Stimulated activated CD8-positive, alpha-beta memory T cell treated with anti-CD3 and anti-CD28 coated beads, Interleukin-15, amount 100 ng/mL, for 48 hours (primary cell): ENCODE data around the gene CFAP99.
"Not testable (repeated sequence)": the region's sequence is repeated elsewhere in the genome, so short reads cannot be mapped to it uniquely, and the experiment has no call there.

Source experiments
- DNase-seq, 2 donors: peaks; one replicate each; pipeline ENCODE4 v3.0.0-alpha.2; 2020; ENCODE audit warnings: low read depth in 2 of 2

Gene CFAP99

DNA sequence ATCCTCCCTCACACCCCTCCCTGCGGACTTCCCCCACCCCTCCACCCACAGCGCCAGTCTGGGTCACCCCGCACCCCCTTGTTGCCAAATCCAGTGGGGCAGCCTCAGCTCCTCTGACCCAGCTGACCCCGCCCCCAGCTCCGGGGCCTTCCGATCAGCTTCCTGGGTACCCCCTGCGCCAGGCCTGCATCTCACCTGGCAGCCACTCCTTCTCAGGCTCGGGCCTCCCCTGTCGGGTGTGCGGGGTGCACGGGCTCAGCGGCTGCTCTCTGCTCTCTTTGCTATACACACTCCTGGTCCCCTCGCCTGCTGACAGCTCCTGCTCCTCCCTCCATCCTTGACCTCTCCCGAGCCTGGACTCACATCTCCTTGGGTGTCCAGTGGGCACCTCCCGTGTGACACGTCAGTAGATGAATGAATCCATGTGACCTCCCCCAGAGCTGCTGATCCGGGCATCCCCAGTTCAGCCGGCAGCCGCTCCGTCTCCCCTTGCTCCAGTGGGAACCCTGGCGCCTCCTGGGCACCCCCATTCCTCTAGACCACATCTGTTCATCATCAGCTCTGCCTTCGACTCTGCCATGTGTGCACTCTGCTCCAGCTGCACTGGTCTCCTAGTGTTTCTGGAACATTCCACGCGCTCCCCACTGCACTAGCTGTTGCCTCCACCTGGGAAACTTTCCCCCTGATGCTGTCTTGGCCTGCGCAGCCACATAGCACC lies 9.9 kb downstream of the CFAP99 start:
- DNase-seq, result no peak

DNA sequence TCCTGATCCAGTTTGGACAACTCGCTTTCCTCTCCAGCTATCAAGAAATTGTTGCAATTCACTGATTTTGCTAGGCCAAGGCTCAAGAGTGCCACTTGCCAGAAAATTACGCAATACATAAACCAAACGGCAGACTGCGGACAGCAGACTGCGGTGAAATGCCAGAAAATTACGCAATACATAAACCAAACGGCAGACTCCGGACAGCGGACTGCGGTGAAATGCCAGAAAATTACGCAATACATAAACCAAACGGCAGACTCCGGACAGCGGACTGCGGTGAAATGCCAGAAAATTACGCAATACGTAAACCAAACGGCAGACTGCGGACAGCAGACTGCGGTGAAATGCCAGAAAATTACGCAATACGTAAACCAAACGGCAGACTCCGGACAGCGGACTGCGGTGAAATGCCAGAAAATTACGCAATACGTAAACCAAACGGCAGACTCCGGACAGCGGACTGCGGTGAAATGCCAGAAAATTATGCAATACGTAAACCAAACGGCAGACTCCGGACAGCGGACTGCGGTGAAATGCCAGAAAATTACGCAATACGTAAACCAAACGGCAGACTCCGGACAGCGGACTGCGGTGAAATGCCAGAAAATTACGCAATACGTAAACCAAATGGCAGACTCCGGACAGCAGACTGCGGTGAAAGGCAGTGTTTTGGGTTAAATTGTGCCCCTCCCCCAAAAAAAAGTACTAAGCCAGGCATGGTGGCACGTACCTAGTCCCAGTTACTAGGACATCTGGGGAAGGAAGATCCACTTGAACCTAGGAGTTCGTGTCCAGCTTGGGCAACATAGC lies 11.4 kb downstream of the CFAP99 start:
- DNase-seq, result not testable (repeated sequence)

DNA sequence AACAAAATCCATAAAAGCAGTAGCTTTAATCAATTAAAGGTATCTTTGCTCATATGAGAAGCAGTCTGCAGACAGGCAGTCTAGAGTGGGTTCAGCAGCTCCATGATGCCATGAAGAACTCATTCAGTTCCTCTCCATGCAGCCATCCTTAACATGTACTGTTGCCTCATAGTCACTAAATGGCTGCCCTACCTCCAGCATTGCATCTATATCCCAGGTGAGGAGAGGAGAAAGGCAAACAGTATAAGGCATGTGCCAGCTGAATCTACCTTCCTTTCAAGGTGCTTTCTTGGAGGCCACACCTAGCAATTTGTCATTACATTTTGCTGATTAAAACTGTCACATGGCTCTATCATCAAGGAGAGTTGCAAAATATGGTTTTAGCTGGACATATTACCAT lies 13.2 kb downstream of the CFAP99 start:
- DNase-seq, result no peak

DNA sequence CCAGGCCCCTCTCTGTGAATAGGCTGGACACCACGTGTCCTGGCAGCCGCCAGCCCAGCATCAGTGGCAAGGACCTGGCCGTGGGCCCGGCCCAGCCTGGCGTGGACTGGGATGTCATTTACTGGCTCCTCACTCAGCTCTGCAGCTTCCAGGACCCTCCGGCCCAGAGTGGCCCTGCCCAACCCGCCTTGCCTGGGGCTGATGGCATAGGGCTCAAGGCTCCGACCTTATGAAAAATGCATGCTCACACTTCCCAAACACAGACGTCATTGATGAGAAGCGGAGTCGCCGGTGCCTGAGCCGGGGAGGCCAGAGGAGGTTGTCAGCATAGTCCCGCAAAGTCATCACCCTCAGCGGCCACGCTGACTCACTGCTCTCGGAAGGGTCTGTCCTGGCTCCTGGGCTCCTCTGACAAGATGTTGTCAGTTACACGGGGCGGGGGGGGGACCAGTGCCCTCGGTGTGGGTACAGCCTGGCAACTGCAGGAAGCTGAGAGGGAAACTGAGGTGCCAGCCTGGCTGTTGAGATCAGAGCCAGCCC lies 14.3 kb downstream of the CFAP99 start:
- DNase-seq, result no peak

DNA sequence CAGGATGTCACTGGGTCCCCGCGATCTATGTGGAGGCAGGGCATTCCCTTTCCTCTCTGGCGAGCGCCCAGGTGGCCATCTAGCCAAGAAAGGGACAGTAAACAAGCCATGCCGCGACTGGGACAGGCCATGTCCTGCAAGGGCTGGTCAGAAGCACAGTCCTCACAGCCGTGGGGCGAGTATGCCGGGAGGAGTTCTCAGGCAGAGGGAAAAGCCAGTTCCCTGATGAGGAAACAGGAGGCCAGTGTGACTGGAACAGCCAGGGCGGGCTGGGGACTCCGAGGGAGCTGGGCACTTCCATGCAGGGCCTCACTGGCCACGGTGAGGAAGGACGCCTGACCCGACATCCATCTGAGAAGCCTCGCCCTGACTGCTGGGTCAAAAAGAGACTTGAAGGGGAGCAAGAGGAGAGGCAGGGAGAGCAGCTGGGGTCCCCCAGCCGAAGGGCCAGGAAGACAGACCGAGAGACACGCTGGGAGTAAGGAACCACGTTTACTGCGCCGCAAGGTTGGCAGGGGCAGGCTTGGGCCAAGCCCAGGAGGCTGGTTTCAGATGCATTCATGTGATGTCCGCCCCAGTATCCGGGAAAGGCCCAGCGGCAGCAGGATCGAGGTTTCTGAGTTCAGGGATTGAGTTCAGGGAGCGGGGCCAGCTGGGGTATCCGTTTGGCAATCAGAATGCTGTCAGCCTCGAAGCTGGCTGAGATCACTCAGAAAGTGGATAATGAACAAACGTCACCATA lies 15.0 kb downstream of the CFAP99 start:
- no peak for DNase-seq

DNA sequence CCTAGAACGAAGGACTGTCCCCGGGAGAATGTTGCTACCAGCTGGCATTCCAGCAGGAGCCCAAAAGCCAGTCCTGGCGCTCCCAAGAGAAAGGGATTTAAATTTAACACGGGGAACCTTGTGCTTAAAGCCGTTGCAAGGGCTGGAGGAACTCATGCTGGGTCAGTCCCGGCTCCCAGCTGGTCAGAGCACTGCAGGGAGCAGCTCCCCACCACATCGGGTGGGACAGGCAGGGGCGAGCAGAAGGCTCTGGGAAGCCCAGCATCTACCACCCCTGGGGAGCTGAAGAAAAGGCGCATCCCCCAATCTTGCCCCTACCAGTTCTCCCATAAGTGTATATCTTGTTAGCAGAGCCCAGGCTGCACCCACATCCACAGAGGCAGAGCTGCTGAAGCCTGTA lies 15.7 kb downstream of the CFAP99 start:
- DNase-seq, result no peak

DNA sequence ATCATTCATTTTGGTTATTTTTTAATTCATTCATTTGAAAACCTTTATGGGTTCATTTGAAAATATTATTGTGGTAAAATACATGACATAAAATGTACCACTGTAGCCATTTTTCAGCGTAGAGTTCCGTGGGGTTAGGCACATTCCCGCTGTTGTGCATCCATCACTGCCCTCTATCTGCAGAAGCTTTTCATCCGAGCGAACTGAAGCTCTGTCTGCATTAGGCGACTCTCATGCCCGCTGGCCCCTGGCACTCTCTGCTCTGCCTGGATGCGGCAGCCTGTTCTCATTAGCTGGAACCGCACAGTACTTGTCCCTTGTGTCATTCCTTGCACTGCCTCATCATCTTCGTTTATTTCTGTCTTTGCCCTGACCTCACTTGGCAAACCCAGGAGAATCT lies 17.5 kb downstream of the CFAP99 start:
- no peak for DNase-seq

DNA sequence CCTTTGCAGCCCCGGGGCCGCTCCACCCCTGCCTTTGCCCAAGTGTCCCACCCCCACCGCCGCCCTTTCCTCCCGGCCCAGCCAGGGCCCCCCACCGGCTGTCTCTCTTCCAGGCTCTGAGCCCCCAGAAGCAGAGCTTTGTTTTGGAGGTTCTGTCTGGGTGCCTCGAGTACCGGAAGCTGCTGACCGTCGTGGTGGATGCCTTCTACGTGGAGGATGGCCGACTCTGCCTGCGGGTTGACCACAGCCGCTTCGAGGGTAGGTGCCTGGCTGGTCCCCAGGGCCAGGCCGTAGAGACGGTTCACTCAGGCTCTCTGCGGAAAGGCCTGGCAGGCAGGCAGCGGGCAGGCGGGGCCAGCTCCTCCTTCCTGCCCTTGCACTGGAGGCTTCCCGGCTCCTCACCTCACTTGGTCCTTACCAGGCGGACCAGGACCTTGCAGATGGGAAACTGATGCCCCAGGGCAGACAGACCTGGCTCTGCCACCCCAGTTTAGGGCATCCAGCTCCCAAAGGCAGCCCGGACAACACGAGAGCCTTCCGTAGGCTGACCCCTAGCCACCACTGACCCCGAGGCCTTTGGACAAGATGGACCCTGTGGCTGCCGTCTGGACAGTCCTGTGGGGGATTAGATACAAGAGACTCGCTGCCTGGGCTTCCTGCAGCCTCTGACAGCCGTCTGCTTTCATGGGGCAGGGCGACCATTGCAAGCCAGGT lies 18.2 kb downstream of the CFAP99 start:
- no peak for DNase-seq

DNA sequence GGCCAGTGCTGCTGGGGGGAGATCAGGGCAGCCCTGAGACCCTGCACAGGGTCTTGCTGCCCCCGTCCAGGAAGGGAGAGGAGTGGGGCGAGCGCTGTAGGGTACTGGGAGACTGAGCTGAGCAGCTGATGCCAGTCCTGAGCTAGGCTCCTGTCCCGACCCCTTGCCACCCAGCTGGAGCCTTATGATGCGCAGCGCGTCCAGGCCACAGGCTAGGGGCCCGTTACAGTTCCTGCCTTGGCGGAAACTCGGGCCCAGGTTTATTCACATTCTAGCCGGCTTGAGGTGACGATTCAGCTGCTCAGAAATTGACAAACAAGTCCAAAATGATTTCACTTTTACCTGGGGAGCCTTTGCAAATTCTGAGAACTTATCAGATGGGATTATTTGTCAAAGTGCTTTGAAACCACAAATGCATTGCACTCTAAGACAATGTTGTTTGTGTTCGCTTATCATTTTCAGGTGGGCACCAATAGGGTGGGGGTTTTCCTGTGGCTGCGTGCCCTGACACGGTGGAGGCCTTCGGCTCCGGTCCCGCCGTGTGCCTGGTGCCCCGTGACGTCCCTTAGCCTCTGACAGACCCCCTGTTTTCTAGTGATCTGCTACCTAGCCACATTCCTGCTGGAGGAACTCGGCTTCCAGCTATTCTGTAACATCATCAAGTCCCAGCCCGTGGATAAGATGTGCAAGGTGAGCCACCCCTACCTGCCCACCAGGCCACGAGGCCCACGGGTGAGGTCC lies 18.9 kb downstream of the CFAP99 start:
- no peak for DNase-seq

DNA sequence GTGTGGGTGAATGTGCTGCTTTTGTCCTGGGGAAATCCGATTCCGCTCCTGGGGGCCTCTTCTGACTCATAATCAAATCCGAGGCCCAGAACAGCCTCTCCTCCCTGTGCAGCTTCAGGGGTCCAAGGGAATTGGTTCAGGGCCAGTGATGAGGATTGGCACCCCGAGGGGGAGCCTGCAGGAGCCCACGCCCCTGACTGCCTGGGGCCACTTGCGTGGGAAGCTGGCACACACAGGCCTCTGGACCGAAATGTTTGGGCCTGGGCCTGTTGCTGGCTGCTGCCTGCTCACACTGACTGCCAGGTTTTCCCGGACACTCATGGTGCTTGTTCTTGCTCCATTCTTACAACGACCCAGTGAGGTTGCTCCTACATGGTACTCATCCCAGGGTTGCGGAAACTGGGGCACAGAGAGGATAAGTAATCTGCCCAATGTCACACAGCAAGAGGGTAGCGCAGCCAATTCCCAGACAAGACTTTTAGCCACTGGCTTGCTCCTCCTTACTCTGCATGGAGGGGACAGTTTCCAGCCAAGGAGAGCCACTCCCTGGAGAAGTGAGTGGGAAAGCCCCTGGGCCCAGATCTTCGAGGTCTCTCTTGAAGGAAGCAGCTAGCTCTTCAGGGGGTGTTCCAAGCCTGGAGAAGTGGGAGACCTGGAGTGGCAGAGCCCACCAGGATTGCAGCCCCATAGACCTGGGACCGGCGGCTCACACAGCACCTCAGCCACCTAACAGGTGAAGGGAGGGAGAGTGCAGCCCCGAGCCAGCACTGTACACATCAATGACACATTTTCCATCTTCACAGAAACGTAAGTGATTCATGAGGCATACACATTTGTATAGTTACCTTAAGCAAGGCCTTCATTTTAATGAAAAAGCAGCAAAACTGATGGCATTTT lies 20.3 kb downstream of the CFAP99 start:
- no peak for DNase-seq

DNA sequence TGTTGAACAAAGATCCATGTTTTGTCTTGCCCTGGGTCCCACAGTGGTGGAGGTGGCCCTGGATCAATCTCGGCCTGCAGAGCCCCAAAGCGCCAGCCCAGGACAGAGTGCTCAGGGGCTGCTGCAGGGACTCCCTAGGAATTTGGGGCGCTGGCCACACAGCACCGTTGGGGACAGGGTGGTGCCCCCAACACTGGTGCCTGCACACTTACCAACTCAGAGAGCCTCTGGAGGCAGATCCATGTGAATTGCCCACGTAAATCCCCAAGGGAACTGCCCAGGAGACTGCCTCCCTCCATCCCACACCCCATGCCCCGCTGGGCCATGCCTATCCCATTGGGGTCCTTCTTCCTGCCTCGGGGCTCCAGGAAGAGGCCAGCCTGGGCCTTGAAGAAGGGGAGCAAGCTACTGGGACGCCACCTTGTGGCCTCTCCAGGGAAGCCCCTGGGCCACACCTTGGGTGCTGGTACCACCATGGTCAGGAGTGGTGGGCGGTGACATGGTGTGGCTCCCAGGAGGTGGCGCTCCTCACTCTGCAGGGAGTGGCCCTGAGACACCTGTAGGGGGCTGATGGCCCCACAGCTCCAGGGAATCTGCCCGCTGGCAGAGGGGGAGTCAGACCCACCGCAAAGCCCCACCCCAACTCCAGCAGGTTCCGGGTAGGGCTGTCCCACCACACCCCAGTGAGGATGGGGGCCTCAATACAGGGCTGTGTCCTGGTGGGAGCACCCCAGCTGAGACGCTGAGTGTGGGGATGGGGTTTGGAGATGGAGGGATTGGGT lies 22.8 kb downstream of the CFAP99 start:
- DNase-seq, result peak; percentile 66 to 80

DNA sequence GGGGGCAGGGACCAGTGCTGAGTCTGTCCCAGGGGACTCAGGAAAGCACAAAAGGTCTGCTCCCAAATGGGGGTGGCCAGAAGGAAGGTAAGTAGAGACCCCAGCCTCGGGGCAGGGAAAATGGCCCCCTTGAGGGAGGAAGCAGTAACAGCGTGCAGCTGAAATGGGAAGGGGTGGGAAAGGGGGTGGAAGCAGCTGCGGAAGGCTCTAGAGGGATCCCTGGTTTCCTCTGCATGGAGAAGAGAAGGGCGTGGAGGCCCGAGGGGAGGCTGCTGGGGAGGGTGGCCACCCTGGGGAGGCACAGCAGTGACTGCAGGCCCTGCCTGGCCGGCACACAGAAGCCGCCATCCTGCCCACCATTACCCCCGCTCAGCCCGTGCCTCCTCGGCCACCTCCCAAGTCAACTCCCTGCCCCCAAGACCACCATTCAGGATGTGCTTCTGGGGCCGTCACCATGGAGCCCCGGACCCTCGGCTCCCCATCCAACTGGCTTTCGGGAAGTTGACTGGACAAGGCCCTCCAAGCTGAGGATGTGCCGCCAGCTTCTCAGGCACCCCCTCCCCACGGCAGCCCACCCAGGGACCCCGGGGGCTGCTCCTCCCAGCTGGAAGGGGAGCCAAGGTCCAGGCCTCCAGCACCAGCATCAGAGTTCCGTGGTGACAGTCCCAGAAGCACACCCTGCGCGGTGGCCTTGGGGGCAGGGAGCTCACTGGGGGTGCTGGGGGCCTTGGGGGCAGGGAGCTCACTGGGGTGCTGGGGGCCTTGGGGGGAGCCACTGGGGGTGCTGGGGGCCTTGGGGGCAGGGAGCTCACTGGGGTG lies 23.6 kb downstream of the CFAP99 start:
- no peak for DNase-seq

DNA sequence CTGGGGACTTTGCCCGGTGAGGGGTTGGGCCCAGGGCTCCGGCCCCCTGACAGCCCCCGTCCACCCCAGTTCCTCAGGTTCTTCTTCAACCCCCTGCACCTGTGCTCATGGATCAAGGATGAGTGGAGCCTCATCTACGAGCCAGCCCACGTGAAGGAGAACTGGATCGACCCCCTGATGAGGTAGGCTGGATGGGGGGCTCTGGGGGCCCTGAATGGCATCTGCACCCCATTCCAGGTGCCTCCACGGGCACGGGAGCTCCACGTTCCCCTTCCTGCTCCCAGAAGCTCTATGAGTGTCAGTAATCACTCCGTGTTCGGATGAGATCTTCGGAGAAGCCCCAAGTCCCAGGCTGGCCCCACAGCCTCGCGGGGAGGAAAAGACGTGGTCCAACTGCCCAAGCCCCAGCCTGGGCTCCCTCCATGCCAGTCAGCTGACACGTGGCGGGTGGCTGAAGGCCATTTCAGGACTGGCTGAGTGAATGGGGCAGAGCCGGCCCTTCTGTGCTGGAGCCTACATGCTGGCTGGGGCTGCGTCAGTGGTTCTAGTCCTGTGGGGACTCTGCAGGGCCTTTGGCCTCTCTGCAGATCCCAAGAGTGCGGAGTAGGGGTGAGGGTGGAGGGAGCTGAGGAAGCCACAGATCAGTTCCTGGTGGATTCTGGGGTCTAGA lies 24.4 kb downstream of the CFAP99 start:
- DNase-seq, result no peak

DNA sequence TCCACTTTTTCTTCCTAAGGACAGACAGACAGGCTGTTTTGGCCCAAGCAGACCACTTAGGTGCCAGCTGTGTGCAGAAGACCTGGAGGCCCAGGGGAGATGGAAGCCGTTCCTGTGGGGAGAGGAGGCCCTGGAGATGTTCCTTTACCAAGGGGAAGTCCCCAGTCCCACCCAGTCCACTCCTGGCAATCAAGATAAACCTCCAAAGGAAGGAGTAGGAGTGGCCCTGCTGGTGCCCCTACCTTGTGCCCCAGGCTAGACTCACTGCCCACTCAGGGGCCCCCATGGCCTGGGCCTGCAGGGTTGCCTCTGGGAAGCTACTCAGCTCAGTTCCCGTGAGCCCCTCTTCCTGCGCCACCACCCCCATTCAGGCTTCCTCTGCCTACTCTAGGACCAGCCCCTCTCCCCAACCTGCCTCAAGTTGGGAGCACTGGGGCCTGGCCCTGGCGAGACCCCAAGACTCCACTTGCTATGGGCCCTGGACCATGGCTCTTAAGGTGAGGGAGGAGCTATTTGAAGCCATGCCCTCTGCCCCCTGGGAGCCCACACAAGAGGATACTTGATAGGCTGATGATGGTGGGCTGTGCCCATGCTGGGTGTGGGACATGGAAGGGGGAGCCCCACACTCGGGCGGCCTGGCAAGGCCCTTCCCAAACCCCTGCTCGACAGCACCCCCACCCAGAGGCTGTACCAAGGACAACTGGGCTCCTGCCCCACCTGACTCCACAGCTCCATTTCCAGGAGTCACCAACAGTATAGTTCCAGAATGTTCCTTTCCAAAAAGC lies 25.4 kb downstream of the CFAP99 start:
- DNase-seq, result no peak

DNA sequence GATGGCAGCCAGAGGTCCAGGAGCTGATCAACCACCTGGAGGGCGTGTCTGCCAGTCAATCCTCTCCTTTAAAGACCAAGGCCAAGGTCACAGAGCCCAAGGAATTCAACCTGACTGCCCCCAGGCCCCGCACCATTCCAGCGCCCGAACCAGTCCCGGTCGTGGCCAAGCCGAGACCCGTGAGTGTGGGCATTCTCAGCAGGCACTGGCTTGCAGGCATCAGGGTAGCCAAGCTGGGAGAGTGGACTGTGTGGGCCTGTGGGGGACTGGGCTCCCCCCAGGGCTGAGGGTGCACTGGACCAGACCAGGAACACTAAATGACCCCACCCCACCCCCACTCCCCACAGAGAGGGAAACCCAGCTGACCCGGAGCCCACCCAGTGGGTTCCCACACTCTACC lies 26.4 kb downstream of the CFAP99 start:
- no peak for DNase-seq

DNA sequence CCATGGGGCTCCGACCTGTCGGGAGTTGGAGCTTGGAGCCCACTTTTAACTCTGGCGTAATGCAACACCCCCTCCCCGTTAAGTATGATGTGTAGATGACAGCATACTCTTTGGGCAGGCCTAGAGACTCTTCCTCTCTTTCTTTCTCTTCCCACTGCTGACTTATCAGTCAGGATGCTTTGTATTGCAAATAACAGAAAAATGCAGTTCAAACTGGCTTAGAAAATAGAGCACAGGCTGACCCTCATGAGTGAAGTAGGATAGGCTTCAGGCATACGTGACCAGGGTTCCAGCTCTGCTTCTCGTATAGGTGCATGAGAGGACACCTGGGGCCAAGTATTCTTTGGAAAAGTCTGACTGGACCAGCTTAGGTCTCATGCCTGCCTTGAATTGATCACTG lies 26.8 kb downstream of the CFAP99 start:
- DNase-seq, result no peak
